ENCODE data around the gene AGTRAP.
A peak's percentile ranks its signal among the peaks of the same experiment; 100 is the strongest.

The AGTRAP gene

DNA sequence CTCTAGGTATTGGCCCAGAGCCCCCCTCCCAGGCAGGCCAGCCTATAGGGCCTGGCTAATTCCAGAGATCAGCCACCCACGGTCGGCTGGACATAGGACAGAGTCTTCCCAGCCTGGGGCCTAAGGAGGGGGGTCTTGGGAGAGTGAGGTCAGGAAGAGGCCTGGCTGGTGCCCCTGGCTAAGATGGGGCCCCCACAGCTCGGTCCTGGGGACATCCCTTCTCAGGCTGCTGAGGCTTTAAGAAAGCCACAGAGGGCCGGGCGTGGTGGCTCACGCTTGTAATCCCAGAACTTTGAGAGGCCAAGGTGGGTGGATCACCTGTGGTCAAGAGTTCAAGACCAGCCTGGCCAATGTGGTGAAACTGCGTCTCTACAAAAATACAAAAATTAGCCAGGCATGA lies 28.6 kb downstream of the AGTRAP start:
- DNase-seq, result no peak

DNA sequence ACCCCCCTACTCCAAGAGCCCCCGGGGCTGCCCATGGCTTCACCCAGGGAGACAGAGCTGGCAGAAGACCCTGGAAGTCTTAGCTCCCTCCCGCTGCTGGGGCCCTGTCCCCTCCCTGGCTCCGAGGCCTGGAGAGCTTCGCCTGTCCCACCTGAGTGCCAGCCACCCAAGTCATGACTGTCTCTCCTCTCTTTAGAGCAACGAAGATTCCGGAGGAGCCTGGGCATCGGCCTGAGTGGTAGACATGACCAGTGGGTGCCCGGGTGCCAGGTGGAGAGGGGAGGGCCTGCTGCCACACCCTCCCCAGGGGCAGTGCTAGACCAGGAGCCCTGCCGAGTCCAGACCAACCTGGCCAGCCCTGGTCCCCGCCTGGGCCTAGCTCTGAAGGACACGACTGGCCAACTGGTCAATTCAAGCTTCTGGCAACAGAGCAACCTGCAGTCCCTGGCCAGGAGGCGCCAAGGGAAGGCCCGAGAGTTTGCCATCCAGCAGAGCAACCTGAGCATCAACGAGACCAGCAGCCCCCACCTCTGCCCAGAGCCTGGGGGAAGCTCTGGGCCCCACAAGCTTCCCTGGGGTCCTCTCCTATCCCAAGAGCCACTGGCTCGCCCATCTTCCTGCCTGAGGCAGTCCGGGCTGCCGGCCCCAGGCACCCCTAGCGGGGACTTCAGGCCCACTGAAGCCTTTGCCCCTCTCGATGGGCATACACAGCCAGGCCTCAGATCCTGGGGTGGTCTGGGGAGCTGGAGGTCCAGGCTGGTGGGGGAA lies 29.9 kb downstream of the AGTRAP start:
- DNase-seq, result no peak

DNA sequence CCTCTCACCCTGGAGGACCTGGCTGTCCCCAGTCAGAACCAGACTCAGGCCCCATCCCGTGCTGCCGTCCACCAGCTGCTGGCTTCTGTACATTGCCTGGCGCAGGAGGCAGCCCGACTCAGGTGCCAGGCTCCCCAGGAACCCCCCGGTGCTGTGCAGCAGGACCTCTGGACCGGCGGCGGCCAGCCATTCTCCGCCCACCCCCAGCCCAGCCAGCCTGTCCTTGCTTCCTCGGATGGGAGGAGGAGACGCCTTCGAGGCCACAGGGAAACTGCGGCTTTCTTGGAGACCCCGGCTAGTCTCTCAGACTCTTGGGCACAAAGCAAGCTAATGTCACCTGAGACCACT lies 30.5 kb downstream of the AGTRAP start:
- no peak for DNase-seq

DNA sequence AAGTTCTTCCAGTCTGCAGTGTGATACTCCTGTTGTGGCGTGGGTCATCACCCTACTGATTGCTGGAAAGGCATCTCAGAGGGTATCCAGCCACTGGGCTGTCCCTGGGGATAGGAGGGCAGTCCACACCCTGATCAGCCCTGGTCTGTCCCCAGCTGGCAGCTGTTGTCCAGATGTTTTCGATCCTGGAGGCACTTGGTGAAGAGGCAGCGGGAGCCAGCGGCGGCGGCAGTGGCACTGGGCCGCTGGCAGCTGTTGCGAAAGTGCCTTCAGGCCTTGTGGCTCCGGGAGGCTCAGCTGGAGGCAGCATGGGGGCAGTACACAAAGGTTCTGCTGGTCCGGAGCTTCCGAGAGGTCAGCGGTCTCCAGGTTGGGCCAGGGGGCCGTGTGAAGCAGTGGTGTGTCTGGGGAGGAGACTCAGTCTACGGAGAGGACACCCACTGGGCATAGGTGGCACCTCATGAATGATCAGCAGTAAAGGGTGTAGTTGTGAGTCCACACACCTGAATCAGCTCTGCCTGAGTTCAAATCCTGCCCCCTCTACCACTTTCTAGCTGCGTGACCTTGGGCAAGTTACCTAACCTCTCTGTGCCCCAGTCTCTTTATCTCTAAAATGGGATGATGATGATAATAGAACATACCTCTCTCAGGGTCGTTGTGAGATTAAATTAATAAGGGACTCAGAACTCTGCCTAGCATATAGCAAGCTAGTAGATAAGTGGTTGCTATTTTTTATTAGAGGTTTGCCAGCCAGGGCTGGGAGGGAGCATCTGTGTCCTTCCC lies 32.2 kb downstream of the AGTRAP start:
- DNase-seq, result no peak

DNA sequence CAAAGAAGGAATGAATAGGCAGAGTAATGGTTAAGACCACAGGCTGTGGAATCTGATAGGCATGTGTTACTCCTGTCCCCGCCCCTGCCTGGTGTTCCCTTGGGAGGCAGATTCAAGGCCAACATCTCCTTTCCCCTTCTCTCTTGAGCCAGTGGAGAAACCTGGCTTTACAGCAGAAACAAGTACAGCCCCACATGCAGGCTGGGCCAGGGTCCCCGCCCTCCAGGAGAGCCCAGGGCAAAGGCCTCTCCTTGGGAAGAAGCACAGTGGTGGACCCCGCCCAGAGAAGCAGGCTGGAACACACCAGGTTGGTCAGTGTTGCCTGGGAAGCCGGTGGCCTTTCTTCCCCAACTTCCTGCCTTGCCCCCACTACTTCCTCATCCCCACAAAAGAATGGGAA lies 32.9 kb downstream of the AGTRAP start:
- DNase-seq, result no peak

DNA sequence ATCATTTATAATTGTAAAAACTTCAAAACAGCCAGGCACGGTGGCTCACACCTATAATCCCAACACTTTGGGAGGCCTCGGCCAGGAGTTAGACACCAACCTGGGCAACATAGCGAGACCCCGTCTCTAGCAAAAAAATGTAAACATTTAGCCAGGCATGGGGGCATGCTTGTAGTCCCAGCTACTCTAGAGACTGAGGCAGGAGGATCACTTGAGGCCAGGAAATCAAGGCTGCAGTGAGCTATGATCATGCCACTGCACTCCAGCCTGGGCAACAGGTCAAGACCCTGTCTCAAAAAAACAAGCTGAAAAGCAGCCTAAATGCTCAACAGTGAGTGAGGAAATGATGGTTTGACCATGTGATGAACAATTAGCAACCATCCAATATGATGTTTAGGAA lies 33.3 kb downstream of the AGTRAP start:
- no peak for DNase-seq

DNA sequence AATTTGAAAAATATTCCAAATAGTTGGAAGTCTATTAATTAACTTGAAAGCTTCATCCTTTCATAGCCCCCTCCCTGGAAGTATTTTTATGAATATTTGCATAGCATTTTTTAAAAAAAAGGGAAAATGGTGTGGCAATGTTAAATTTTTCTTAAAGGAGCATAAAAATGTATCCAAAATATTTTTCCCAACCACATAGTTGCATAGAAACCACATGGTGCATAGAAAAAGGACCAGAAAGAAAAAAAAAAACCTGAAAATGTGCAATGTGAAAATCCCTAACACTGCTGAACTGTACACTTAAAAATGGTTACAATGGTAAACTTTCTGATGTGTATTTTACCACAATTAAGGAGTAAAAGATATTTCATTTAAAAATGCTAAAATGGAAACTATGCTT lies 34.1 kb downstream of the AGTRAP start:
- DNase-seq, result no peak

DNA sequence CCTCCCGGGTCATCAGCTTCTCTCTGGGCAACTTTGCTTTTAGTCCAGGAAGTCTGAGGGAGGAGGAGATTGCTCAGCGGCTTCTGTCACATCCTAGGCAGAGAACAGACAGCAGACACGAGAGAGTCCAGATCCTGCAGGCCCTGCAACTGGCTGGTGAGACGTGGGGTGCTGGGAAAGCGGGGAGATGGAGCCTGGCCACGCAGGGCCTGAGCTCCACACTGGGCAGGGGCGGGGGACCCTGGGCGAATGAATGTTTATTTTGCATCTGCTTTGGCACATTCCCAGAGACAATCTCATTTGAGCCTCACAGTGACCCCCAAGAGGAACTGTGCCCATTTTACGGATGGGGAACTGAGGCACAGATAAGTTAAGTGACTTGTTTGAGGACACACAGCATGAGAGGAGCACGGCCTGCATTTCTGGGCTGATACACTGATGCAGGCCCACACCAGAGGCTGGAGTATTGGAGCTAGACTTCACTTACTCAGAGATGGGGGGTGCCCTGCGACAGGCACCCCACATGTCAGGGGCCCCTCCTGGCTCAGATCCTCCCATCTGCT lies 35.6 kb downstream of the AGTRAP start:
- no peak for DNase-seq

DNA sequence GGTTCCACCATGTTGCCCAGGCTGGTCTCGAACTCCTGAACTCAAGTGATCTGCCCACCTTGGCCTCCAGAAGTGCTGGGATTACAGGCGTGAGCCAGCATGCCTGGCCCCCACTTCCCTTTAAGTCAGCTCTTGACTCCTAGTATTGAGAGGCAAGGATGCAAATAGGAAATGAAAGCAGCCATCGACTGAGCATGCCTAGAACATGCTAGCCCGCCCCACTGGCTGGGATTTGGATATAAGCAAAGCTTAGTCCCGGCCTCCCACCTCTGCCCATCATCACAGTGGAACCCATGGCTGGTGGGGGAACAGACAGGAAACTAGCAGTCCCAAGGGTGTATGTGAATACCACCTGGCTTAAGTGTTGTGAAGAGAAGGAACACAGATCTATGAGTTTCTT lies 36.5 kb downstream of the AGTRAP start:
- DNase-seq, result no peak

DNA sequence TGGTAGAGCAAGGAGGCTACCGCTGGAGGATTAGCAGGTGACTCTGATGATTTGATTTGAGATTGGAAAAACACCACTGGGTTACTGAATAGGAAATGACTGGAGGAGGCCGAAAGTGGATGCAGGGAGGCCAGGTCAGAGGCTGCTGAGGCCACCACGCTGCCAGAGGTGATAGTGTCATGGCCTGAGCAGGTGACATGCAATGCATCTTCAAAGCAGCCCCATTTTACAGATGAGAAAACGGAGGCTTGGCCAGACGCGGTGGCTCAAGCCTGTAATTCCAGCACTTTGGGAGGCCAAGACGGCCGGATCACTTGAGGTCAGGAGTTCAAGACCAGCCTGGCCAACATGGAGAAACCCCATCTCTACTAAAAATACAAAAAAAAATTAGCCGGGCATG lies 38.8 kb downstream of the AGTRAP start:
- DNase-seq, result no peak

DNA sequence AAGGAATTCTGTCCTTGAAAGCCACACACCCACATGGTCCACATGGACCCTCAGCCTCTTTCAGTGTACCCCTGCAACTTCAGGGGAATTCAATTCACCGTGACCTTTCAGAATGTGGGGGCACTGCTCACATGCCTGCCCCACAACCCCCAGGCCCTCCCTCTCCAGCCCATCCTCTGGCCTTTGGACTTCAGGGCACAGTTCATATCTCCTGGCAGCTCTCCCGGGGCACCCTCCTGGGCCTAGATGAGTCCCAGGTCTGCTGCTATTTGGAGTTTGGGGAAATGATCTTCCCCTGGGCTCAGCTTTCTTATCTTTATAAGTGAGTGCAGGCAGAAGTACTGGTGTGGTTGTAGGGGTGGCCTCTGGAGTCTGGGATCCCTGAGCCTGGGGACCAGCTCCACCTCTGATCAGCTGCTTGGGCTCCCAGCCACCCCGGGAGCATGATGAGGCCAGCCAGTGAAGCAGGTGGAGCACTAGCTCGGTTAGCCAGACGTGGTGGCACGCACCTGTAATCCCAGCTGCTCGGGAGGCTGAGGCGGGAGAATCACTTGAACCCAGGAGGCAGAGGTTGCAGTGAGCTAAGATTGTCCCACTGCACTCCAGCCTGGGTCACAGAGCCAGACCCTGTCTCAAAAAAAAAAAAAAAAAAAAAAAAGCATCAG lies 41.9 kb downstream of the AGTRAP start:
- no peak for DNase-seq

DNA sequence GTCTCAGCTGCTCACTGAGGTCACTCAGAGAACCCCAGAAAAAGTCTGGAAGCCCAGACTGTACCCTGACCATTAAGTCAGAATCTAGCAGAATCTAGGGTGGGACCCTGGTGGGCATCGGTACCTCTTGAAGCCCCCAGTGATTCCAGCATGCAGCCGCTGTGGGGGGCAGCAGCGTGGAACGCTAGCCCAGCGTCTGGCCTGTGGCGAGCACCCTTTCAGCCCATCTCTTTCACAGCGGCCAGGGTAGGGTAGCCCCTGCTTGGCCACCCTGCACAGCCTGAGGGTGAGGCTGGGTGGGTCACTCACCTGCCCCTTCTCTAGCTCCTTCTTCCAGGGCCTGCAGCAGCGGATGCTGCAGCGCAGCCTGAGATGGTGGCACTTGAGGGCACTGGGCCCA lies 42.4 kb downstream of the AGTRAP start:
- DNase-seq, result no peak

DNA sequence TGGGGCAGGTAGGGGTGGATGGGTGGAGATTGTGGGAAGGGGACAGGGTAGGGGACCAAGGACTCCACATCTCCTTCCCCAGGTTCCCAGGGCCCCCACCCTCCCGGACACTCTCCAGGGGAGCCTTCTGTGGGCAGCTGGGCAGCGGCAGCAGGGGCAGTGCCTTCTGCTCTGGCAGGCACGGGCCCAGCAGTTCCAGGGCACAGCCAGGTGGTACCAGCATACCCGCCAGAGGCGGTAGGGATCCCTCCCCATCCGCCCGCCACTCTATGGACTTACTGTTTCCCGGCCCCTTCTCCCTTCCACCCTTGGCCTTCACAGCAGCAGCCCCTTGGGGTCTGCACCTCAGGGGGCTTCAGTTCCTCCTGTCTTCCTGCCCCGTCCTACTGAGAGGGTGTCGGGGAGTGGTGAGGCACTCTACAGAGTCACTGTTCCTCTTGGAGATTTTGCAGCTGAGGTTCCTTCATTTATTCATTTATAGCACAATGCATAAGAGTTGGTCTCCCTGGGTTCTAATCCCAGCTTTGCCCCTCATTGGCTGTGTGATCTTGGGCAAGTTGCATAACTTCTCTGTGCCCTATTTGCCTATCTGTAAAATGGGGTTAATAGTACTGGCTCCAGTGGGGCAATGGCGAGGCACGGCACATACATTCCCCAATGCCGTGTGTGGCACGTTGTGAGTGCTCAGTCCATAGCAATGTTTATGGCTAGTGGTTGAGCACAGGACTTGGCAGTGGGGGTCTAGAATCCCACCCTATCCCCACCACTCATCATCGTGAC lies 43.1 kb downstream of the AGTRAP start:
- no peak for DNase-seq

DNA sequence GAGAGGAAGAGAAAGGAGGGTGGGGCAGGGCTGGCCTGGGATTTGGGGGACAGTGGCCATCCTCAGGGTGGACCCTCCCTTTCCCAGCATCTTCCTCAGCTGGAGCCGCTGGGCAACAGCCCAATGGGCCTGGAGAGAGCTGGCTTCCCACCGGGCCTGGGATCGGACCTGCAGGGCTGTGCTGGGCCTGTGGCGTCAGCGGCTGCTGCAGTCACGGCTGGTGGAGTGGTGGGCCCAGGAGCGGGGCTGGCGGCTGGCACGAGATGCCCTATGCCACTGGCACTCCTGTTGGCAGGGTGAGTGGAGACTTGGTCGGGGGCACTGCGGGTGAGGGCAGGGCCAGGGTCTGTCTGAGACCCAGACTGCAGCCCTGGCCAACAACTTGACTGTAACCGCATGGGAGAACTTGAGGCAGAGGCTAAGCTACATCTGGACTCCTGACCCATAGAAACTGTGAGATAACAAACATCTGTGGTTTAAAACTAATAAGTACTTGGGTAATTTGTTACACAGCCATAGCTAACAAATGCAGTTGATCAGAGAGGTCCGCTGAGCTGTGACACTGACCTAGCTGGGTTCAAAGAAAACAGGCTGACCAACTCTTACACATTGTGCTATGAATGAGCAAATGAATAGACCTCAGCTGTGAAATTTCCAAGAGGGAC lies 43.9 kb downstream of the AGTRAP start:
- DNase-seq, result no peak

DNA sequence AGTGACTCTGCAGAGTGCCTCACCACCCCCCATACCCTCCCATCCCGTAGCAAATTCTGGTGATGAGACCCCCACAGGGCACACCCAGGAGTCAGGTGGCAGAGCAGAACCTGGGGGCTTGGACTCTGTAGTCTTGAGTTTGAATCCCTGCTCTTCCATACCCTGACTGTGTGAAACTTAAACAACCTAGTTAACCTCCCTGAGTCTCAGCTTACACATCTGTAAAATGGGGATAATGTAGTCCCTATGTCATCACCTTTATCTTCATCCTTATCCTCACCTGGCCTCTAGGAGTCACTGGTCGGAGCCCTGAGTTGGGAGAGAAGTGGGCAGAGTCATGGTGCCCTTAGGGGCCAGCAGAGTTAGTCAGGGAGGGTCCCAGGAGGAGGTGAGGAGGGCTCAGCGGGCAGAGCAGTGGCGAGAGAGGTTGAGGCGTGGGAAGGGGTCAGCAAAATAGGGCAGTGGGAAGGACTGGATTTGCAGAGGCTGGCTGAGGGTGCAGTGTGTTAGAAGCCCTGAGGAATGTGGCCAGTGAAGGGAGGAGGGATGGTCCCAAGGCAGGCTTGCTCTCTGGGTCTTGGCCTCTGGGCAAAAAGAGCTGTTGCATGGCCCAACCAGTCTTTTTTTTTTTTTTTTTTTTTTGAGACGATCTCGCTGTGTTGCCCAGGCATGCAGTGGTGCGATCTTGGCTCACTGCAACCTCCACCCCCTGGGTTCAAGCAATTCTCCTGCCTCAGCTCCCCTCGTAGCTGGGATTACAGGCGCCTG lies 44.6 kb downstream of the AGTRAP start:
- DNase-seq, result no peak

DNA sequence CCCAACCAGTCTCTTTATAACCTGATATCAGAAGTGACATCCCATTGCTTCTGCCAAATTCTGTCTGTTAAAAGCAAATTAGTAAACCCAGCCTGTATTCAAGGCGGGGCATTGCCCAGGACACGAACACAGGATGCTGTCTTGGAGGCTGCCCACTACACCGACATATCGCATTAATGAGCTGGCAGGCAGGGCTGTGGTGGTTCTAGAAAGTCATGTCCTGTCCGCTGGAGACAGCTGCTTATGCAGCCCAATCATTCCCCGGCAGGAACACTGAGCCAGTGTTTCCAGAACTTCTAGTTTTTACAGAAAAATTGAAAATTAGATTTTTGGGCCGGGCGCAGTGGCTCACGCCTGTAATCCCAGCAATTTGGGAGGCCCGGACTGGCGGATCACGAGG lies 45.4 kb downstream of the AGTRAP start:
- no peak for DNase-seq

DNA sequence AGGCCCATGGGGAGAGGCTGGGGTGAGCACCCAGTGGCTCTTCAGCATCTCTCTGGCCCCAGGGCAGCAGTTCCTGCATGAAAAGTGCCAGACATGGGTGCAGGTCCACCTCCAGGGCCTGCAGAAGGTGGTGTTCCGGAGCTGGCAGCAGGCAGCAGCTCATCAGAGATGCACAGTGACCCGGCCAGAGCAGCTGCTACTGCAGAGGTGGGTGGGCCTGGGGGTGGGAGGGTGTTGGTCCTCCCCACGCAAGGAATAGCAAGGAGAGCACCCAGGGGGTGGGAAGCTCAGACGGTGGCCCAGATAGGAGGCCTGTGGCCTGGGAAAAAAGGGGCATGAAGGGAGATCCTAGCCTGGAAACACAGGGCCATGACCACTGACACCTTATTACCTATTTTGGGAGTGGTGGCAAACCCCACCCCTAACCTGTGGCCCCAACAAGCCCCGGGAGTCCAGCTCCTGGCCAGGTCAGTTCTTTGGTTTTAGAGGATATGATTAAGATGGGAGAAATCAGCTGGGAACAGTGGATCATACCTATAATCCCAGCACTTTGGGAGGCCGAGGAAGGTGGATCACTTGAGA lies 46.3 kb downstream of the AGTRAP start:
- no peak for DNase-seq

DNA sequence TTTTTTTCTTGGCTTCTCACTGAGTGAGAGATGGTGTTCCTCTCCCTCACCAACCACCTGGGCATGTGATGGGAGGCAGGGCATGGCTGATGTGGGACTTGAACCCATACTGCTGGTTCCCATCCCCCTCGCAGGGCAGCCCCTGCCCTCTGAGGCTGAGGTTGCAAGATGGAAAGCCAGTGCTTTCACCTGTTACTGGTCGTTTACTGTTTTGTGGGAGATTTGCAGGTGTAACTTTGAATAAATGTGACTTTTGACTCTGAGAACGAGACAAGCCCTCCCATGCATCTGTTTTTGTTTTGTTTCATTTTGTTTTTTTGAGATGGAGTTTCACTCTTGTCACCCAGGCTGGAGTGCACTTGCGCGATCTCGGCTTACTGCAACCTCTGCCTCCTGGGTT lies 47.6 kb downstream of the AGTRAP start:
- DNase-seq, result no peak

DNA sequence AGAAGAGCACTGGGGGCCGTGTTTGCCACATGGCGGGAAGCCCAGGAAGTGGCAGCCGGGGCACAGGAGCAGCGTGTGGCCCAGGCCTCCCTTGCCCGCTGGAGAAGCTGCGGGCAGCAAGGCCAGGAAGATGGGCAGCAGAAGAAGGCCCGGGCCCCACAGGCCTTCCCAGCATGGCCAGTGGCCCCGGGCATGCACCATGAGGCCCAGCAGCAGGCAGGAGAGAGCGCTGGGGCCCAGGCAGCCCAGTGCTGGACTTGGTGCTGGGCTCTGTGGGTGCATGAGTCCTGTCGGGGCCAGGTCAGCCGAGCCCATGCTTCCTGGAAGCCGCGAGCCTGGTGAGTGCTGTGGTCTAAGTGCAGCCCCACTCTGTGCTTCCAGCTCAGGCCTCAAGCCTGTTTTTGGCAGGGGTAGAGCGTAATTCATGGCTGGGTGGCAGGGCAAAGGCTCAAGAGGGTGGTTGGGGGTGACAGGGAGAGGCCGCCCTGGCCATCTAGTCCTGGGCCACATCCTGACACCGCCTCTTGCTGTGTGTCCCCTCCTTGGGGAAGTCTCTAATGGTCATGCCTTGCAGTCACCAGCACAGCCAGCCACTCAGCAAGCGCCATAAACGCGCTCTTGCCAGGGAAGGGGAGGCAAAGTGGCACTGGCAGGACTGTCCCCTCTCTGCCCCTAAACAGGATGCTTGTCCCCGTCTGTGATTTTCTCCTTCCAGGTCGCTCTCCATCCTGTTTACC lies 48.5 kb downstream of the AGTRAP start:
- DNase-seq, result no peak

DNA sequence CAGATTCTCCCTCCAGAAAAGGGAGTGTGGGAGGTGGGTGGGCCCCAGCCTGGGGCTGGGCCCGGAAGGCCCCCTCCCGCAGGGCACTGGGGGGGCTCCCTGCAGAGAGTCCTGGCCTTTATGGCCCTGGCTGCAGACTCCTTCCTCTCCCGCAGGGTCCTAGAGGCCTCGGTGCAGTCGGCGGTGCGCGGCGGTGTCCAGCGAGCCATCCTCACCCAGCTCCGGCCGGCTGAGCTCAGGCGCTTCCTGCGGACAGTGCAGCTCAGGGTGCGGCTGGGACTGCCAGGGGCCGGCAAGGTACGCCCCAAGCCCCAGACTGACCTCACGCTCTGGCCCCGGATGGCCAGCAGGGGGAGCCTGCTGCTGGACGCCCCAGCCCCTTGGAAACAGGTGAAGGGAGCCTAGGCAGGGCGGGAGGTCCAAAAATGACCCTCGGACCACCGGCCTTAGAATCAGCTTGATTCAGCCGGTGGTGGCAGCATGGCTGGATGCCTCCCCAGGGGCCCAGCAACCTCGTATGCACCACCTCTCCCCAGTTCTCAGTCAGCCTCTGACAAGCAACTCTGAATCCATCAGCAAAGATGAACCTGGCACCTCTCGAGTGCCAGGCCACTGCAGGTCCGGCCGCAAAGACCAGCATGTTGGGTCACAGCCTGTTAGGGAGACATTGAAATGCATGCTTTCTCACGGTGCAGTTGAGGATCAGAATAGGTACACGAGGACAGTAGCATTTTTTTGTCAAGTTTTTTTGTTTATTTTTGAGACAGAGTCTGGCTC lies 49.2 kb downstream of the AGTRAP start:
- peak; percentile 55 for DNase-seq

All from NCI-H146 (cell line).